ENCODE results near the gene CRNN. TPM values are rescaled to one million over a fixed set of nuclear protein-coding genes. Genes with fewer than 3 reads are reported as not detected.

The CRNN gene
- total RNA-seq (2014; rRNA removed; shearing (Covaris generic)) (not detected in 2 replicates), polyA plus RNA-seq (2016; fragmentation: Nextera tagmentation; extraction: Ambion mirVana) (not detected in 2 replicates)

GRCh38 chr1:152413909-152414308 lies at the start of gene CRNN:
CRNN (minus strand) TSS chr1:152414263; CDS start chr1:152412233, 2,030 bp downstream.
- Histone ChIP-seq H2AFZ (no peak within 1 kb of the TSS), H3K9me2 (ENCODE audit: insufficient read depth) (no peaks in the 10 kb centered on the region), H3K9ac (no peak within 1 kb of the TSS), H3K4me1 (ENCODE audit: insufficient read depth) (no peaks in the 10 kb centered on the region), H3K4me2 (ENCODE audit: unreplicated experiment) (no peak within 1 kb of the TSS), H3K79me2 (ENCODE audit: insufficient read depth) (no peaks in the 10 kb centered on the region), H4K20me1 (ENCODE audit: insufficient read depth) (no peaks in the 10 kb centered on the region), H3K27ac (no peak within 1 kb of the TSS), H3K4me3 (no peak within 1 kb of the TSS), H3K36me3 (ENCODE audit: low read depth) (no peaks in the 10 kb centered on the region), H3F3A (ENCODE audit: insufficient read depth) (no peaks in the 10 kb centered on the region), H3K9me3 (ENCODE audit: low read depth) (no peaks in the 10 kb centered on the region), H3K27me3 (replicated peaks; ENCODE audit: insufficient read depth) (peaks cover 9% of the 10 kb centered on the region; the same call in 1 of the 2 replicates)
- WGBS, 2 experiments (ENCODE audit: low coverage in 1 of 2, low lambda C conversion rate in 2 of 2, missing lambda C conversion rate in 2 of 2), result 65% methylated on average over 3 of the region's 3 CpGs
- in situ Hi-C loops (cut with MboI), result no loop called here
- DNase-seq, result no peak
- TF ChIP-seq EZH2phosphoT487 (IDR thresholded peaks at IDR 0.05; ENCODE audit: insufficient read depth, low read depth) (no peak), EZH2 (IDR thresholded peaks at IDR 0.05; ENCODE audit: insufficient read depth, poor library complexity, severe bottlenecking) (no peak)

GRCh38 chr1:152462636-152463035 lies 48.6 kb upstream of the CRNN start:
- in situ Hi-C loops (cut with MboI), result no loop called here
- DNase-seq, result no peak
- WGBS, 2 experiments (ENCODE audit: low coverage in 1 of 2, low lambda C conversion rate in 2 of 2, missing lambda C conversion rate in 2 of 2), result 86 to 88% methylated on average over 26 of the region's 26 CpGs

GRCh38 chr1:152461544-152461943 lies 47.5 kb upstream of the CRNN start:
- Histone ChIP-seq H4K20me1 (ENCODE audit: insufficient read depth) (no peaks in the 10 kb centered on the region), H3K9me2 (ENCODE audit: insufficient read depth) (no peaks in the 10 kb centered on the region), H3K27me3 (replicated peaks; ENCODE audit: insufficient read depth) (no peaks in the 10 kb centered on the region), H3K36me3 (ENCODE audit: low read depth) (no peaks in the 10 kb centered on the region), H3K9ac (no peak overlapping the region), H3K79me2 (ENCODE audit: insufficient read depth) (no peaks in the 10 kb centered on the region), H3K27ac (no peak overlapping the region), H3F3A (ENCODE audit: insufficient read depth) (no peaks in the 10 kb centered on the region), H3K4me3 (no peak overlapping the region), H3K4me1 (ENCODE audit: insufficient read depth) (no peaks in the 10 kb centered on the region), H3K4me2 (ENCODE audit: unreplicated experiment) (no peak overlapping the region), H3K9me3 (ENCODE audit: low read depth) (no peaks in the 10 kb centered on the region), H2AFZ (no peak overlapping the region)
- peak; percentile 82 for DNase-seq
- 1% methylated on average over 6 of the region's 6 CpGs for WGBS, 2 experiments (ENCODE audit: low coverage in 1 of 2, low lambda C conversion rate in 2 of 2, missing lambda C conversion rate in 2 of 2)
- no peak for TF ChIP-seq EZH2phosphoT487 (IDR thresholded peaks at IDR 0.05; ENCODE audit: insufficient read depth, low read depth)
- no peak for TF ChIP-seq EZH2 (IDR thresholded peaks at IDR 0.05; ENCODE audit: insufficient read depth, poor library complexity, severe bottlenecking)
- in situ Hi-C loops (cut with MboI), result no loop called here

More at GRCh38 chr1:152462636-152463035, 48.6 kb upstream of the CRNN start:
- Histone ChIP-seq H2AFZ (no peak overlapping the region), H3K27me3 (replicated peaks; ENCODE audit: insufficient read depth) (no peaks in the 10 kb centered on the region), H3K4me2 (ENCODE audit: unreplicated experiment) (no peak overlapping the region), H3K79me2 (ENCODE audit: insufficient read depth) (no peaks in the 10 kb centered on the region), H4K20me1 (ENCODE audit: insufficient read depth) (no peaks in the 10 kb centered on the region), H3K9ac (no peak overlapping the region), H3K27ac (no peak overlapping the region), H3F3A (ENCODE audit: insufficient read depth) (no peaks in the 10 kb centered on the region), H3K36me3 (ENCODE audit: low read depth) (no peaks in the 10 kb centered on the region), H3K4me3 (no peak overlapping the region), H3K4me1 (ENCODE audit: insufficient read depth) (no peaks in the 10 kb centered on the region), H3K9me3 (ENCODE audit: low read depth) (no peaks in the 10 kb centered on the region), H3K9me2 (ENCODE audit: insufficient read depth) (no peaks in the 10 kb centered on the region)
- no peak for TF ChIP-seq EZH2 (IDR thresholded peaks at IDR 0.05; ENCODE audit: insufficient read depth, poor library complexity, severe bottlenecking)
- no peak for TF ChIP-seq EZH2phosphoT487 (IDR thresholded peaks at IDR 0.05; ENCODE audit: insufficient read depth, low read depth)

- Histone ChIP-seq H3K4me3 (no peak overlapping the region), H3K9me2 (ENCODE audit: insufficient read depth) (no peaks in the 10 kb centered on the region), H3K79me2 (ENCODE audit: insufficient read depth) (no peaks in the 10 kb centered on the region), H3K9me3 (ENCODE audit: low read depth) (no peaks in the 10 kb centered on the region), H3K27ac (no peak overlapping the region), H3K4me2 (ENCODE audit: unreplicated experiment) (no peak overlapping the region), H3K27me3 (replicated peaks; ENCODE audit: insufficient read depth) (no peaks in the 10 kb centered on the region; the same call in 1 of the 2 replicates), H3F3A (ENCODE audit: insufficient read depth) (no peaks in the 10 kb centered on the region), H3K4me1 (ENCODE audit: insufficient read depth) (no peaks in the 10 kb centered on the region), H3K9ac (no peak overlapping the region), H2AFZ (peak overlapping the region; percentile 98), H3K36me3 (ENCODE audit: low read depth) (no peaks in the 10 kb centered on the region), H4K20me1 (ENCODE audit: insufficient read depth) (no peaks in the 10 kb centered on the region)
- no peak for DNase-seq
- 33% methylated on average over 3 of the region's 3 CpGs for WGBS, 2 experiments (ENCODE audit: low coverage in 1 of 2, low lambda C conversion rate in 2 of 2, missing lambda C conversion rate in 2 of 2)
- no peak for TF ChIP-seq EZH2 (IDR thresholded peaks at IDR 0.05; ENCODE audit: insufficient read depth, poor library complexity, severe bottlenecking)
- in situ Hi-C loops (cut with MboI), result no loop called here
Observed at GRCh38 chr1:152460529-152460899, 46.5 kb upstream of the CRNN start.

Measured in GM23248 (cell line).